HL-60 (cell line): ENCODE measurements around the gene COL25A1.

Experiments used
- DNase-seq, 2 experiments: peaks; one replicate each; pipeline ENCODE4 v3.0.0-alpha.2; 2010 to 2020; ENCODE audit warnings: low read depth in 1 of 2, low spot score in 1 of 2
- H3K27ac ChIP-seq: fragments of 250-450 bp; sonication (Bioruptor Pico); replicated peaks from 2 replicates; pipeline ENCODE4 v1.5.1; 2020; ENCODE audit warnings: mild to moderate bottlenecking, moderate library complexity
- H3K27me3 ChIP-seq: fragments of 250-450 bp; sonication (Bioruptor Pico); 2 replicates; pipeline ENCODE4 v1.5.1; 2021; ENCODE audit warnings: mild to moderate bottlenecking, moderate library complexity; ENCODE audit not compliant: insufficient read depth, poor library complexity, severe bottlenecking
- H3K4me3 ChIP-seq: replicated peaks from 2 replicates; pipeline ENCODE4 v1.5.1; 2011; ENCODE audit warnings: mild to moderate bottlenecking, control low read depth, low read length; ENCODE audit not compliant: insufficient read depth
- CTCF ChIP-seq: IDR thresholded peaks from one replicate; pipeline ENCODE4 v1.5.1; 2011; ENCODE audit warnings: low read length, control low read depth, inconsistent platforms; ENCODE audit not compliant: insufficient read depth
- GABPA ChIP-seq: IDR thresholded peaks from 2 replicates; pipeline ENCODE4 v1.6.1; 2012; ENCODE audit warnings: low read depth
- POLR2AphosphoS5 ChIP-seq: IDR thresholded peaks from 2 replicates; pipeline ENCODE4 v1.6.1; 2012; ENCODE audit warnings: low read depth
- SPI1 ChIP-seq: IDR thresholded peaks from 2 replicates; pipeline ENCODE4 v1.6.1; 2012; ENCODE audit warnings: low read depth, mild to moderate bottlenecking, borderline replicate concordance
- TF ChIP-seq, protein P1 (sequence below): IDR thresholded peaks from 2 replicates; pipeline ENCODE4 v1.6.1; 2012; ENCODE audit warnings: low read depth; ENCODE audit not compliant: insufficient replicate concordance

Gene COL25A1

GRCh38 chr4:109276482-109277095 is 25.9 kb downstream of the COL25A1 start:
- Histone ChIP-seq H3K27ac (no peak overlapping the region), H3K4me3 (no peak overlapping the region), H3K27me3 (no peaks in the 10 kb centered on the region)
- TF ChIP-seq CTCF (no peak), GABPA (no peak), POLR2AphosphoS5 (no peak), SPI1 (no peak)
- TF ChIP-seq, protein P1, sequence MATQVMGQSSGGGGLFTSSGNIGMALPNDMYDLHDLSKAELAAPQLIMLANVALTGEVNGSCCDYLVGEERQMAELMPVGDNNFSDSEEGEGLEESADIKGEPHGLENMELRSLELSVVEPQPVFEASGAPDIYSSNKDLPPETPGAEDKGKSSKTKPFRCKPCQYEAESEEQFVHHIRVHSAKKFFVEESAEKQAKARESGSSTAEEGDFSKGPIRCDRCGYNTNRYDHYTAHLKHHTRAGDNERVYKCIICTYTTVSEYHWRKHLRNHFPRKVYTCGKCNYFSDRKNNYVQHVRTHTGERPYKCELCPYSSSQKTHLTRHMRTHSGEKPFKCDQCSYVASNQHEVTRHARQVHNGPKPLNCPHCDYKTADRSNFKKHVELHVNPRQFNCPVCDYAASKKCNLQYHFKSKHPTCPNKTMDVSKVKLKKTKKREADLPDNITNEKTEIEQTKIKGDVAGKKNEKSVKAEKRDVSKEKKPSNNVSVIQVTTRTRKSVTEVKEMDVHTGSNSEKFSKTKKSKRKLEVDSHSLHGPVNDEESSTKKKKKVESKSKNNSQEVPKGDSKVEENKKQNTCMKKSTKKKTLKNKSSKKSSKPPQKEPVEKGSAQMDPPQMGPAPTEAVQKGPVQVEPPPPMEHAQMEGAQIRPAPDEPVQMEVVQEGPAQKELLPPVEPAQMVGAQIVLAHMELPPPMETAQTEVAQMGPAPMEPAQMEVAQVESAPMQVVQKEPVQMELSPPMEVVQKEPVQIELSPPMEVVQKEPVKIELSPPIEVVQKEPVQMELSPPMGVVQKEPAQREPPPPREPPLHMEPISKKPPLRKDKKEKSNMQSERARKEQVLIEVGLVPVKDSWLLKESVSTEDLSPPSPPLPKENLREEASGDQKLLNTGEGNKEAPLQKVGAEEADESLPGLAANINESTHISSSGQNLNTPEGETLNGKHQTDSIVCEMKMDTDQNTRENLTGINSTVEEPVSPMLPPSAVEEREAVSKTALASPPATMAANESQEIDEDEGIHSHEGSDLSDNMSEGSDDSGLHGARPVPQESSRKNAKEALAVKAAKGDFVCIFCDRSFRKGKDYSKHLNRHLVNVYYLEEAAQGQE, result no peak
- DNase-seq, result no peak

DNA sequence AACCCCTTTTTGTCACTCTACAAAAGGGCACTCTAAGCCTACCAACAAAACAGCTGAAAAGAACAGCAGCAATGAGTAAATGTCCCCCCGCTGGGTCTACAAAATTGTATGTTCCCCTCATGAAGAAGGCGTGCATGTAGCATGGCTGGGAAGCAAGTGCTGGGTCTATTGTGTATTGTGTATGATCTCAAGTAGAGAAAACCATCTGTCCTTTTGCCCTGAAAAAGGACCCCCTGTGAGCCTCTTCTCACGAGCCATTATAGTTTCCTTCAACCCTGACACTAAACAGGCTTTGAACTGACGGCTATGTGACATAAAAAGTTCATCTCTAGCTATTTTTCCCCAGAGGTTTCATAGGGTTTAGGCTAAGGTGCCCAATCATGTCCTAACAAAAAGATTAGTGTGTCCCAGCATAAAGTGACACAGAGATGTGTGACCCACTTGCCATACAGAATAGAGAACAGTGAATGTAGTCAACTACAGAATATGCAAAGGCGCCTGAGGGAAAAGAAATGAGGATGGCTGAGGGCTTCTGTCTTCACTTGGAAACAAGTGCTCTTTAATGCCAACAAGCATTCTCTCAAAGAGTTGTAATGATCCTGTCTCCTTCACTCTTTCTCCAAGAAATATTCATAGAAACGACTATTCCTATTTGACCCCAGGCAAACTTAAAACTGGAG is 27.3 kb downstream of the COL25A1 start:
- Histone ChIP-seq H3K27ac (no peak overlapping the region), H3K27me3 (no peaks in the 10 kb centered on the region), H3K4me3 (no peak overlapping the region)
- TF ChIP-seq GABPA, result no peak
- no peak for TF ChIP-seq SPI1
- no peak for DNase-seq

DNA sequence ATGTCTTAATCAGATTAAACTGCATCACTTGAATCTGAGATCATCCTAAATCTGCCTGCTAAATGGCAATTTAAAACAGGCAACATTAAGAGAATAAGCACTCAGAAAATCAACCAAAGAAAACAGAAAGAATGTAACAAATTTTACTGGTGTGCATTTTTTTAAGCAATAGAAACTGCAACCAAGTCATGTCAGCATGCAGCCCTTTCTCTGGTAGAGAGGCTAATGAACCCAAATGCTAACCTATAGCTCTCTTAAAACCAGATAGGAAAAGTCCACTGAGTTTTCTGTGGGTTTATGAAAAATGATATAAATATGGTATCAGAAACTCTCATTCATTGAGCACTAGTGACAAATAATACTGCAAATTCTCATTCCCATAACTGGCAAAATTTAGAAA is 35.6 kb downstream of the COL25A1 start:
- no peak overlapping the region for H3K4me3 ChIP-seq
- no peak overlapping the region for H3K27ac ChIP-seq
- H3K27me3 ChIP-seq, result no peaks in the 10 kb centered on the region
- no peak for TF ChIP-seq POLR2AphosphoS5
- TF ChIP-seq, protein P1, result no peak
- TF ChIP-seq CTCF, result no peak
- no peak for TF ChIP-seq GABPA
- TF ChIP-seq SPI1, result no peak
- DNase-seq, result no peak

DNA sequence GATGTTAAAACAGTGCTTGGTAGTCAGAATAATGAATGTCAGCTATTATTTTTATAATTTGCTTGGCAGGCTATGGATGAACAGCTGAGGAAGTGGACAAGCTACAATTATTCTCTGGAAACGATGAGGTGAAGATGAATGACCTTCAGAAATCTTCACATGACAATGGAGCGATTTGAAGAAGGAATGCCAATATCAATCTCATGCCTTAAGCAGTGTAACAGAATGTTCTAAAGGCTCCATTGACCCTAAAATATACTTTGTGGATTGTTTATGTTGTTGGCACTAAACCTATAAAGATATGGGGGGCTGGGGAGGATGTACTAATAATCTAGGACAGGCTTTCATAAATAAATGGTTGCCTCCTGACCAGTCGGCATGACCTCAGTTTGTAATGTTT is 36.2 kb downstream of the COL25A1 start:
- DNase-seq, result no peak
- no peak for TF ChIP-seq SPI1
- no peak for TF ChIP-seq CTCF
- H3K27me3 ChIP-seq, result no peaks in the 10 kb centered on the region

More for the DNA sequence above, 36.2 kb downstream of the COL25A1 start:
- Histone ChIP-seq H3K27ac (no peak overlapping the region), H3K4me3 (no peak overlapping the region)
